OCI-LY3 (cell line): ENCODE measurements around the gene SCN2B.

ENCODE experiments used
- H2AFZ ChIP-seq: fragments of 200-600, 300-600 bp; shearing (Covaris generic); 2 replicates; pipeline ENCODE4 v1.6.0; 2014; ENCODE audit warnings: antibody characterized with exemption, low read depth, low read length
- H3K27ac ChIP-seq: fragments of 200-600, 300-600 bp; sonication (generic); 2 replicates; pipeline ENCODE4 v1.5.1; 2014; ENCODE audit warnings: mild to moderate bottlenecking, low read length, moderate library complexity, mixed read lengths
- H3K27me3 ChIP-seq: fragments of 200-600, 300-600 bp; sonication (generic); 2 replicates; pipeline ENCODE4 v1.6.1; 2014; ENCODE audit warnings: low read depth, low read length, mixed read lengths
- H3K36me3 ChIP-seq: fragments of 200-600, 300-600 bp; sonication (generic); replicated peaks from 2 replicates; pipeline ENCODE3; 2014; ENCODE audit warnings: low read depth, low read length, mixed read lengths
- H3K4me1 ChIP-seq: fragments of 300-600, 200-600 bp; sonication (generic); 2 replicates; pipeline ENCODE4 v1.6.1; 2014; ENCODE audit warnings: low read length, mixed read lengths
- H3K4me2 ChIP-seq: fragments of 200-600, 300-600 bp; sonication (generic); 2 replicates; pipeline ENCODE4 v1.6.1; 2014; ENCODE audit warnings: low read length, mixed read lengths
- H3K4me3 ChIP-seq: fragments of 300-600, 200-600 bp; sonication (generic); 2 replicates; pipeline ENCODE4 v1.5.1; 2014; ENCODE audit warnings: antibody characterized with exemption, mild to moderate bottlenecking, low read length, moderate library complexity
- H3K79me2 ChIP-seq: fragments of 300-600, 200-600 bp; shearing (Covaris generic); 2 replicates; pipeline ENCODE4 v1.6.1; 2014; ENCODE audit warnings: mild to moderate bottlenecking, low read length, mixed read lengths
- H3K9ac ChIP-seq: fragments of 300-600, 200-600 bp; shearing (Covaris generic); 2 replicates; pipeline ENCODE4 v1.6.0; 2014; ENCODE audit warnings: mild to moderate bottlenecking, low read length, moderate library complexity
- H3K9me3 ChIP-seq: fragments of 200-600, 300-600 bp; shearing (Covaris generic); 2 replicates; pipeline ENCODE4 v1.6.1; 2014; ENCODE audit warnings: low read length, mixed read lengths; ENCODE audit not compliant: insufficient read depth
- H4K20me1 ChIP-seq: fragments of 200-600, 300-600 bp; sonication (generic); 2 replicates; pipeline ENCODE4 v1.6.1; 2016; ENCODE audit warnings: low read length, mixed read lengths; ENCODE audit not compliant: insufficient read depth
- EZH2phosphoT487 ChIP-seq: fragments of 200-600 bp; shearing (Covaris generic); IDR thresholded peaks from 2 replicates; pipeline ENCODE4 v1.6.1; 2018; ENCODE audit warnings: antibody characterized with exemption, mixed run types, low read depth
- TF ChIP-seq, protein P1 (sequence below): fragments of 200-600, 300-600 bp; sonication (generic); IDR thresholded peaks from 2 replicates; pipeline ENCODE4 v1.5.1; 2014; ENCODE audit warnings: antibody characterized with exemption, low read length, low read depth

SCN2B gene

DNA sequence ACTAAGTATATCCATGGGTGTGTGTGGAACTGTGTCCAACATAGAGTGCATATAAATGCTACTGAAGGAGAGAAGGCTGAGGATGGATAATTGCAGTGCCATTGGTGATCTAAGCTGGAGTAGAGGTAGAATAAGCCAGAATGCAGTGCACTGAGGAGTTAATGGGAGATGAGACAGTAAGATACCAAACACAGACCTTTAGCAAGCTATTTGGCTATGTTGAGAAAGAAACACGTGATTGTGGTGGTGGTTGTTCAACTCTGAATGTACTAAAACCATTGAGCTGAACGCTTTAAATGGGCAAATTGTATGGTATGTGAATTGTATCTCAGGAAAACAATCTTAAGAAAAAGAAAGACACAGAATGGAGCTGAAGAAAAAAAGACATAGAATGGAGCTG, 25.5 kb upstream of the SCN2B start:
- H3K27ac ChIP-seq, result no peak overlapping the region
- TF ChIP-seq, protein P1, sequence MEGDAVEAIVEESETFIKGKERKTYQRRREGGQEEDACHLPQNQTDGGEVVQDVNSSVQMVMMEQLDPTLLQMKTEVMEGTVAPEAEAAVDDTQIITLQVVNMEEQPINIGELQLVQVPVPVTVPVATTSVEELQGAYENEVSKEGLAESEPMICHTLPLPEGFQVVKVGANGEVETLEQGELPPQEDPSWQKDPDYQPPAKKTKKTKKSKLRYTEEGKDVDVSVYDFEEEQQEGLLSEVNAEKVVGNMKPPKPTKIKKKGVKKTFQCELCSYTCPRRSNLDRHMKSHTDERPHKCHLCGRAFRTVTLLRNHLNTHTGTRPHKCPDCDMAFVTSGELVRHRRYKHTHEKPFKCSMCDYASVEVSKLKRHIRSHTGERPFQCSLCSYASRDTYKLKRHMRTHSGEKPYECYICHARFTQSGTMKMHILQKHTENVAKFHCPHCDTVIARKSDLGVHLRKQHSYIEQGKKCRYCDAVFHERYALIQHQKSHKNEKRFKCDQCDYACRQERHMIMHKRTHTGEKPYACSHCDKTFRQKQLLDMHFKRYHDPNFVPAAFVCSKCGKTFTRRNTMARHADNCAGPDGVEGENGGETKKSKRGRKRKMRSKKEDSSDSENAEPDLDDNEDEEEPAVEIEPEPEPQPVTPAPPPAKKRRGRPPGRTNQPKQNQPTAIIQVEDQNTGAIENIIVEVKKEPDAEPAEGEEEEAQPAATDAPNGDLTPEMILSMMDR, result no peak
- TF ChIP-seq EZH2phosphoT487, result no peak
- H3K4me3 ChIP-seq, result no peak overlapping the region
- H2AFZ ChIP-seq, result no peak overlapping the region
- no peak overlapping the region for H3K9ac ChIP-seq
- no peaks in the 10 kb centered on the region for H3K79me2 ChIP-seq
- H3K4me1 ChIP-seq, result peaks cover 15% of the 10 kb centered on the region
- H3K27me3 ChIP-seq, result peaks cover 5% of the 10 kb centered on the region
- H3K36me3 ChIP-seq, result no peaks in the 10 kb centered on the region
- no peak overlapping the region for H3K4me2 ChIP-seq
- H3K9me3 ChIP-seq, result no peaks in the 10 kb centered on the region
- no peaks in the 10 kb centered on the region for H4K20me1 ChIP-seq

DNA sequence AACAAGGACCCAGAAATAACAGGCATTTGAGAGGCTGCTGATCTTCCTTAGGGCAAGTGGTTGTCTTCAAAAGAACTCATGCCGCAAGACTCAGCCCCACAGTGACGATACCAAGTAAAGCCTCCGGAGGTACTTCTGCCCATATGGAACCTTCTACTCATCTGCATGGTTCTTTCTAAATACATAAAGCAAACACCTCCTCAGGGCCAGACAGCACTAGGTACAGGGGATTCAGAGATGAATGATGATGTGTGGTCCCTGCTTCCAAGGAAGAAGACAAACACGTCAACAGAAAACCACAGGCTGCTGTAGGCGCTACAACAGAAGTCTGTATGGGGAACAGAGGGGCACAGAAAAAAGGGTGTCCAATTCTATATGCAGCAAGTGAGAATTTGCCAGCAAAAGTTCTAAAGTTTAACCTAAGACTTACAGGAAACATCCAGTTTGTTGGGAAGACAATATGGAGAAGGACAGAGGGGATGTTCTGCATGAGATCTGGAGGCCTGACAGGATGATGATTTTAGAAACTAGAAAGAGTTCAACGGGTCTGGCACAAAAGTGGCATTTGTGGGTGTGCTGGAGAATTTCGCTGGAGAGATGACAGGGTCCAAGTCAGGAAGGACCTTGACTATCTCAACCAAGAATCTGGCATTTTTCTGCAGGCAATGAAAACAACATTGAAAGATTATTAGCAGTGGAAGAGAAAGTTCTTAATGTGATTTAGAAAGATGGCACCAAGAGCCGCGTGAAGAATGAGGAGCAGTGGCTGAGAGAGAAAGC, 24.7 kb upstream of the SCN2B start:
- TF ChIP-seq, protein P1, result no peak
- TF ChIP-seq EZH2phosphoT487, result no peak
- H2AFZ ChIP-seq, result no peak overlapping the region
- no peak overlapping the region for H3K4me3 ChIP-seq
- no peak overlapping the region for H3K9ac ChIP-seq
- no peaks in the 10 kb centered on the region for H3K9me3 ChIP-seq
- no peak overlapping the region for H3K4me2 ChIP-seq
- no peak overlapping the region for H3K27ac ChIP-seq
- H3K36me3 ChIP-seq, result no peaks in the 10 kb centered on the region
- H3K27me3 ChIP-seq, result peaks cover 5% of the 10 kb centered on the region
- H4K20me1 ChIP-seq, result no peaks in the 10 kb centered on the region
- H3K79me2 ChIP-seq, result no peaks in the 10 kb centered on the region
- peaks cover 6% of the 10 kb centered on the region for H3K4me1 ChIP-seq

DNA sequence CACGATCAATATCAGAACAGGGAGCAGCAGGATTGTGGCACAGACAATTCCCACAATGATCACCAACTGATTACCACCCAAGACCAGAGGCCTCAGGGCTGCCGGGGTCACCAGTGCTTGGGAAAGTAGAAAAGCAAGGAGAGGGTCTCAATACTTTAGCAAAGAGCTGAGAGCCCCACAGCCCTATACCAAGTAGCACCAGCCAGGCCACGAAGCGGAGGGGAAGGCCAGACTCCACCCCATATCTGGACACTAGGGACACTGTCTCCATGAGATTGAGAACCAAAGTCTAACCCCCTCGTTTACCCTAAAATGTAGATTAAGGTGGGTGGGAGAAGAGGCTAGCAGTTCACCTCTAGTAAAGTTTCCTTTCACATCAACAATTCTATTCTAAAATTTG, 24.1 kb upstream of the SCN2B start:
- H2AFZ ChIP-seq, result no peak overlapping the region
- H3K9me3 ChIP-seq, result no peaks in the 10 kb centered on the region
- no peak overlapping the region for H3K4me2 ChIP-seq
- no peaks in the 10 kb centered on the region for H4K20me1 ChIP-seq
- no peak overlapping the region for H3K4me3 ChIP-seq
- H3K27ac ChIP-seq, result no peak overlapping the region
- H3K27me3 ChIP-seq, result peaks cover 5% of the 10 kb centered on the region
- no peaks in the 10 kb centered on the region for H3K36me3 ChIP-seq
- TF ChIP-seq, protein P1, result no peak
- no peak for TF ChIP-seq EZH2phosphoT487
- H3K79me2 ChIP-seq, result no peaks in the 10 kb centered on the region
- H3K4me1 ChIP-seq, result 0 out of 2 replicates have a peak, but pooled peaks cover 3% of the 10 kb centered on the region
- H3K9ac ChIP-seq, result no peak overlapping the region

DNA sequence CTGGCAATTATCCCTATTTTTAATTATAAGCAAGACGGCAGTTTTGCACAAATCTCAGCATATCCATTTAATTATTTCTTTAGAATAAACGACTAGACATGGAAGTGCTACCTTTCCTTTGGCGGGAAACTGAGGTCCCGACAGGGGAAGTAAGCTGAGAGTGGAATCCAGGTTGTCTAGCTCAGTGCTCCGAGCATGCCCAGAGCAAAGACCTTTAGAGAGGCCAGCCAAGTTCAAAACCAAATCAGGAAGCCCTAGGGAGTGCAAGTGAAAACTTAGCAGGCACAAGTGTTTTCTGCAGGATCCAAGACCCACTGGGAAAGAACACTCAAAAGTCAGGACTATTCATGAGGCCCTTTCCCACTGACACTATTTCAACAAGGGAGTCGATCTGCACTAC, 22.7 kb upstream of the SCN2B start:
- Histone ChIP-seq H3K27ac (no peak overlapping the region), H3K36me3 (no peaks in the 10 kb centered on the region), H3K79me2 (no peaks in the 10 kb centered on the region), H3K4me2 (no peak overlapping the region), H3K27me3 (peaks cover 5% of the 10 kb centered on the region), H3K9ac (no peak overlapping the region), H3K4me3 (no peak overlapping the region), H4K20me1 (no peaks in the 10 kb centered on the region), H2AFZ (no peak overlapping the region), H3K9me3 (no peaks in the 10 kb centered on the region), H3K4me1 (0 out of 2 replicates have a peak, but pooled peaks cover 5% of the 10 kb centered on the region)
- TF ChIP-seq, protein P1, result no peak
- TF ChIP-seq EZH2phosphoT487, result no peak
